T47D (cell line): Measurements from ENCODE around the gene DPPA5.
A peak's percentile ranks its signal among the peaks of the same experiment; 100 is the strongest.
"Not testable (repeated sequence)": the region's sequence is repeated elsewhere in the genome, so short reads cannot be mapped to it uniquely, and the experiment has no call there.

Source experiments
- DNase-seq, 2 experiments: peaks; one replicate each; pipeline versions ENCODE4 v3.0.0 to v3.0.0-alpha.2; 2011 to 2012; ENCODE audit warnings: low read depth in 1 of 2, low spot score in 1 of 2
- JUND ChIP-seq: IDR thresholded peaks from 2 replicates; pipeline ENCODE4 v1.6.1; 2012; ENCODE audit warnings: low read depth
- in situ Hi-C: cut with HindIII; loops from 2 replicates; pipeline ENCODE4 v1.10.0; 2016; ENCODE audit warnings: low sequenced_read_pairs, low pct_unique_long_range_greater_than_20kb

DPPA5 gene

GRCh38 chr6:73353636-73354593 is at the start of gene DPPA5:
TSS of gene DPPA5 (minus strand) at chr6:73354276. CDS start at chr6:73354225, 51 bp downstream.
- in situ Hi-C loops, result no loop called here
- no peak for DNase-seq
- no peak for TF ChIP-seq JUND

- in situ Hi-C loops, result no loop called here
- no peak for TF ChIP-seq JUND
- no peak for DNase-seq
Measured at GRCh38 chr6:73400656-73401055, 46.6 kb upstream of the DPPA5 start.

DNA sequence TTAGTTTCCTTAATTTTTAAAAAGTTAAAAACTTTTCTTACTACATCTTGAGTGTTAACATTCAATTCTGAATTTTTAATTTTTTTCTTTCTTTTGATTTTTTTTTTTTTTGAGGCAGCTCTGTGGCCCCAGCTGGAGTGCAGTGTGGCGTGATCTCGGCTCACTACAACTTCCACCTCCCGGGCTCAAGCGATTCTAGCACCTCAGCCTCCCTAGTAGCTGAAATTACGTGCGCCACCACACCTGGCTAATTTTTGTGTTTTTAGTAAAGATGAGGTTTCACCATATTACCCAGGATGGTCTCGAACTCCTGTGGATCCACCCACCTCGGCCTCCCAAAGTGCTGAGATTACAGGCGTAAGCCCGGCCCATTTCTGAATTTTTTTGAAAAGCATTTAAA is 41.8 kb upstream of the DPPA5 start:
- TF ChIP-seq JUND, result no peak
- no peak for DNase-seq
- in situ Hi-C loops, result no loop called here

DNA sequence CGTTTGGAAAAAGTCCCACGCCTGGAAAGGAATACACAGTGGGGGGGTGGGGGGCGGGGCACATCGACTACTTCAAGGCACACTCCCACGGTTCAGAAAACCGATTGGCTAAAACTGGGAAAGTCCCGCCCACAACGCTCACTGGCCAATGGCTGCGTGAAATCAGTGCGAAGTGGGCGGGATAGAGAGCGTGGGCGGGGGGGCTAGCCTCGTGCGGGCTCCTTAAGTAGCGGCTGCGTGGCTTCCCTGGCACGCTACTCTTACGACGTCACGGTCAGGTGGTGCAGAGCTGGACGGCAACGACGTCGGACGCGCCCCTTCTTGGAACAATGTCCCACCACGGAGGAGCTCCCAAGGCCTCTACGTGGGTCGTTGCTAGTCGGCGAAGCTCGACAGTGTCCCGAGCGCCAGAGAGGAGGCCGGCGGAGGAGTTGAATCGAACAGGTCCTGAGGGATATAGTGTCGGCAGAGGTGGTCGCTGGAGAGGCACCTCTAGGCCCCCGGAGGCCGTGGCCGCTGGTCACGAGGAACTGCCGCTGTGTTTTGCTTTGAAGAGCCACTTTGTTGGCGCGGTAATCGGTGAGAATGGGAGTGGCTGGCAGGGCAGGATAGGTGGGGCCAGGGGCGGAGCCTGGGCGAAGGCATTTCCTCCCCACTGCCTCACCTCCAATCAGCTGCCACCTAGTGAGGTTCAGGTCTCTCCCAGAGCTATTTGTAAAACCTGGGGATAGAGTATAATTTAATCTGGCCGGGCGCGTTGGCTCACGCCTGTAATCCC is 40.7 kb upstream of the DPPA5 start, which contains the start of gene DDX43:
Gene DDX43, plus strand, starts transcription at position 252 of the 778 bp plus-strand sequence. Its CDS starts 78 bp downstream, at position 330.
- TF ChIP-seq JUND, result no peak
- in situ Hi-C loops, result no loop called here
- DNase-seq, result no peak

DNA sequence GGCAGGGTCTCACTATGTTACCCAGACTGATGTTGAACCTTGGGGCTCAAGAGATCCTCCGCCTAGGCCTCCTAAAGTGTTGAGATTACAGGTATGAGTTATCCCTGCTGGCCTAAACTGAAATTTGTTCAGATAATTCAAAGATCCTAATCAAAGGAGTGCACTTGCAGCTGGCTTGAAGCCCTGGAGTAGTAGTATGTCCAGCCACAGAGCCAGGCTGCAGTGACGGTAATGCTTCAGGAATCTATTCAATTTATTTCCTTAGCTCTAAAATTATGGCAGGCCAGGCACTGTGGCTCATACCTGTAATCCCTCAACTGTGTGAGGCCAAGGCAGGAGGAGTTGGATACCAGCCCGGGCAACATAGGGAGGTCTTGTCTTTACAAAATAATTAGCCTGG is 39.2 kb upstream of the DPPA5 start:
- in situ Hi-C loops, result no loop called here
- no peak for DNase-seq
- no peak for TF ChIP-seq JUND

DNA sequence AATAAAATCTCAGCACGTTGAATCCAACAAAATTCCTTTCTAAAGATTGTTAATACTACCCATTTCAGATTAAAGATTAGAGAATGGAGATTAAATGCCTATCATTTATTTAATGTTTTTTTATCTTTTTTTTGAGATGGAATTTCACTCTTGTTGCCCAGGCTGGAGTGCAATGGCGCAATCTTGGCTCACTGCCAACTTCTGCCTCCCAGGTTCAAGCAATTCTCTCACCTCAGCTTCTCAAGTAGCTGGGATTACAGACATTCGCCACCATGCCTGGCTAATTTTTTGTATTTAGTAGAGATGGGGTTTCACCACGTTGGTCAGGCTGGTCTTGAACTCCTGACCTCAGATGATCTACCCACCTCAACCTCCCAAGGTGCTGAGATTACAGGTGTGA is 38.1 kb upstream of the DPPA5 start:
- DNase-seq, in situ Hi-C loops: not testable (repeated sequence)

GRCh38 chr6:73391675-73392074 is 37.6 kb upstream of the DPPA5 start:
- in situ Hi-C loops, result no loop called here
- no peak for TF ChIP-seq JUND
- no peak for DNase-seq

GRCh38 chr6:73389854-73390253 is 35.8 kb upstream of the DPPA5 start:
- no peak for TF ChIP-seq JUND
- no peak for DNase-seq
- in situ Hi-C loops, result no loop called here

GRCh38 chr6:73388800-73389512 is 34.9 kb upstream of the DPPA5 start:
- DNase-seq, result peak; percentile 35 to 66
- in situ Hi-C loops, result no loop called here
- no peak for TF ChIP-seq JUND

DNA sequence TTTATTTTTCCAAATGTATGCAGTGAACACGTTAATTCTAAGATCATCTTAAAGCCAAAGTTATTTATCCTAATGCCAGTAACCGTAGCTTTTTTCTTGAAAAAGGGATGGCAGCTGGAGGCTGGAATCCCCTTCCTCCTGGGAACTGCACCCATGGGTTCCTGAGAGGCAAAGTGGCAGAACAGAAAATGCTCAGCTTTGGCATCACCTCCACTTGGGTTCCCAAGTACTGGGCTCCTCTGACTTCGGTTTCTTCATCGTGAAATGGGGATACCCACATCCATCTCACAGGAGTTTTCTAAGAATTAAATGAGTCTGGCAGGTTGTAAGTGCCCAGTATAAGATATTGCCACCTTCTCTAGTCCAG is 34.3 kb upstream of the DPPA5 start:
- no peak for TF ChIP-seq JUND
- in situ Hi-C loops, result no loop called here
- DNase-seq, result no peak

- TF ChIP-seq JUND, result no peak
- DNase-seq, result peak in 1 of 2 experiments; percentile 2
- in situ Hi-C loops, result no loop called here
Measured at GRCh38 chr6:73382462-73383113, 28.5 kb upstream of the DPPA5 start.

- in situ Hi-C loops, DNase-seq: not testable (repeated sequence)
Measured at GRCh38 chr6:73381531-73381930, 27.5 kb upstream of the DPPA5 start.
